Mammary epithelial cell (primary cell): ENCODE data around the gene TBX2.

ENCODE experiments used
- CTCF ChIP-seq, 2 donors: IDR thresholded peaks in 1 of 2; conservative IDR thresholded peaks in 1 of 2; 2 replicates each; pipeline ENCODE4 v1.5.1; 2011 to 2012; ENCODE audit warnings: inconsistent platforms in 2 of 2, low read length in 2 of 2, mild to moderate bottlenecking in 2 of 2, control low read depth in 1 of 2, low read depth in 1 of 2; ENCODE audit not compliant: insufficient read depth in 1 of 2; ENCODE audit errors: extremely low read depth in 1 of 2
- EZH2 ChIP-seq: IDR thresholded peaks from 2 replicates; pipeline ENCODE4 v1.6.1; 2012; ENCODE audit warnings: low read length, inconsistent platforms, borderline replicate concordance

GRCh38 chr17:61398721-61399130 lies 917 bp upstream of the TBX2 start:
- TF ChIP-seq CTCF (conservative IDR thresholded peaks at IDR 0.05 in 1 of 2, IDR thresholded peaks at IDR 0.05 in 1 of 2; ENCODE audit: extremely low read depth in 1 of 2, insufficient read depth in 1 of 2, low read depth in 1 of 2, low read length in 2 of 2) (no peak), EZH2 (peak; percentile 86)
